Lung (tissue), 12 donors: ENCODE results near the gene EXOC6B. TPM values are rescaled to one million over a fixed set of nuclear protein-coding genes. Genes with fewer than 3 reads are reported as not detected.
"Not testable (repeated sequence)": the region's sequence is repeated elsewhere in the genome, so short reads cannot be mapped to it uniquely, and the experiment has no call there.

Experiments
- ATAC-seq: fragments of 200-7000 bp; cut with Tn5 transposase; one replicate; pipeline ENCODE4 v1.9.1; 2020; ENCODE audit warnings: moderate number of reproducible peaks; ENCODE audit not compliant: insufficient read depth, low FRiP score
- DNase-seq, 3 donors: peaks; one replicate each; pipeline ENCODE4 v3.0.0-alpha.2; 2013 to 2017
- H3K27ac ChIP-seq, 2 donors: one replicate each; pipeline ENCODE4 v1.5.1; 2013; ENCODE audit warnings: mild to moderate bottlenecking in 2 of 2, moderate library complexity in 2 of 2, control low read depth in 1 of 2, inconsistent platforms in 1 of 2, low read depth in 1 of 2, low read length in 1 of 2
- H3K27me3 ChIP-seq, 3 donors: one replicate each; pipeline ENCODE4 v1.5.1; 2013; ENCODE audit warnings: low read length in 2 of 3; ENCODE audit not compliant: control insufficient read depth in 3 of 3, insufficient read depth in 3 of 3
- H3K36me3 ChIP-seq, 4 donors: one replicate each; pipeline ENCODE4 v1.5.1; 2013; ENCODE audit warnings: low read length in 4 of 4, mild to moderate bottlenecking in 1 of 4, moderate library complexity in 1 of 4; ENCODE audit not compliant: control insufficient read depth in 4 of 4, insufficient read depth in 4 of 4
- H3K4me1 ChIP-seq, 5 donors: one replicate each; pipeline ENCODE4 v1.5.1; 2013; ENCODE audit warnings: low read length in 5 of 5, mild to moderate bottlenecking in 2 of 5, moderate library complexity in 1 of 5; ENCODE audit not compliant: control insufficient read depth in 5 of 5, insufficient read depth in 5 of 5
- H3K4me3 ChIP-seq: one replicate; pipeline ENCODE4 v1.5.1; 2013; ENCODE audit warnings: mild to moderate bottlenecking, control low read depth, moderate library complexity
- H3K9ac ChIP-seq, 2 donors: one replicate each; pipeline ENCODE4 v1.5.1; 2013; ENCODE audit warnings: low read length in 2 of 2, control low read depth in 1 of 2; ENCODE audit not compliant: insufficient read depth in 1 of 2
- H3K9me3 ChIP-seq, 4 donors: one replicate each; pipeline ENCODE4 v1.5.1; 2013; ENCODE audit warnings: low read length in 3 of 4, mild to moderate bottlenecking in 1 of 4, moderate library complexity in 1 of 4; ENCODE audit not compliant: control insufficient read depth in 4 of 4, insufficient read depth in 3 of 4
- WGBS, 2 donors: extraction: QIAGEN DNeasy Blood & Tissue Kit; methylation state at CpG; one replicate each; pipeline ENCODE4 v1.1.7; 2013; 5-methylcytosine and 5-hydroxymethylcytosine counted together
- polyA plus RNA-seq, 2 donors: library from polyadenylated mRNA; stranded (reverse); fragments of 200-250 nt; gene quantifications; one replicate each; pipeline ENCODE4 v1.2.1, GENCODE V29; 2013
- total RNA-seq, 2 donors: library from RNA; depleted of rRNA in 1 of 2; stranded (reverse); fragments of >200 nt in 1 of 2; gene quantifications; one replicate each; pipeline ENCODE4 v1.2.1, GENCODE V29; 2014 to 2021
- TF ChIP-seq, protein P1 (sequence below): IDR thresholded peaks from 2 replicates; pipeline ENCODE4 v1.5.1; 2012; ENCODE audit warnings: mild to moderate bottlenecking; ENCODE audit errors: control extremely low read depth, extremely low read depth
- donor health status: control.
- donor health status: control.
- donor health status: Bipolar disorder and iron deficiency.
- donor health status: healthy.
- donor health status: DM: yes; HTN: yes; CAD: no.

EXOC6B gene
- total and polyA plus RNA-seq, 4 donors = 3.3 to 46.0 (median 12.7) TPM

DNA sequence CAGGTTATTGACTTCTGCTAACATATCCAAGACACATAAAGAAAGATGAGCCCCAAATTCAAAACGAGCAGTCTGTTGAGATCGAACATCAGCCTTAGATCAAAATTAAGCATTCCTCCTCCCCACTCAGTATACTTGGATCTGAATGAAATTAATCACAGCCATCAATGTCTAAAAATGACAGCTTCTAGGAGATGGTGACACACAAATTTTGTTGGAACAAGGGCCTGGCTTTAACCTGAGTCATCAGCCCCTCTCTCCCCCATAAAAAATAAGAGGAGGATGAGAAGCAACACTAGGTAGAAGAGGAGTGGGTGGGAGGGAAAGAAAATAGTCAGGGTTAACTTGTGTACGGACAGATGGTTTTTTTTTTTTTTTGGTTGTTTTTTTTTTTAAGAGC is 223.1 kb downstream of the EXOC6B start:
- TF ChIP-seq, protein P1, sequence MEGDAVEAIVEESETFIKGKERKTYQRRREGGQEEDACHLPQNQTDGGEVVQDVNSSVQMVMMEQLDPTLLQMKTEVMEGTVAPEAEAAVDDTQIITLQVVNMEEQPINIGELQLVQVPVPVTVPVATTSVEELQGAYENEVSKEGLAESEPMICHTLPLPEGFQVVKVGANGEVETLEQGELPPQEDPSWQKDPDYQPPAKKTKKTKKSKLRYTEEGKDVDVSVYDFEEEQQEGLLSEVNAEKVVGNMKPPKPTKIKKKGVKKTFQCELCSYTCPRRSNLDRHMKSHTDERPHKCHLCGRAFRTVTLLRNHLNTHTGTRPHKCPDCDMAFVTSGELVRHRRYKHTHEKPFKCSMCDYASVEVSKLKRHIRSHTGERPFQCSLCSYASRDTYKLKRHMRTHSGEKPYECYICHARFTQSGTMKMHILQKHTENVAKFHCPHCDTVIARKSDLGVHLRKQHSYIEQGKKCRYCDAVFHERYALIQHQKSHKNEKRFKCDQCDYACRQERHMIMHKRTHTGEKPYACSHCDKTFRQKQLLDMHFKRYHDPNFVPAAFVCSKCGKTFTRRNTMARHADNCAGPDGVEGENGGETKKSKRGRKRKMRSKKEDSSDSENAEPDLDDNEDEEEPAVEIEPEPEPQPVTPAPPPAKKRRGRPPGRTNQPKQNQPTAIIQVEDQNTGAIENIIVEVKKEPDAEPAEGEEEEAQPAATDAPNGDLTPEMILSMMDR = no peak
- ATAC-seq = no peak
- Histone ChIP-seq H3K4me1 (peaks cover 0 to 7% (median 0%) of the 10 kb centered on the region in 5 donors), H3K9me3 (peaks cover 0 to 3% (median 0%) of the 10 kb centered on the region in 4 donors), H3K4me3 (no peak overlapping the region), H3K9ac (no peak overlapping the region), H3K36me3 (no peaks in the 10 kb centered on the region), H3K27ac (no peak overlapping the region), H3K27me3 (no peaks in the 10 kb centered on the region)
- WGBS, 2 donors = 93 to 94% methylated on average over 3 of the region's 3 CpGs
- DNase-seq = no peak

DNA sequence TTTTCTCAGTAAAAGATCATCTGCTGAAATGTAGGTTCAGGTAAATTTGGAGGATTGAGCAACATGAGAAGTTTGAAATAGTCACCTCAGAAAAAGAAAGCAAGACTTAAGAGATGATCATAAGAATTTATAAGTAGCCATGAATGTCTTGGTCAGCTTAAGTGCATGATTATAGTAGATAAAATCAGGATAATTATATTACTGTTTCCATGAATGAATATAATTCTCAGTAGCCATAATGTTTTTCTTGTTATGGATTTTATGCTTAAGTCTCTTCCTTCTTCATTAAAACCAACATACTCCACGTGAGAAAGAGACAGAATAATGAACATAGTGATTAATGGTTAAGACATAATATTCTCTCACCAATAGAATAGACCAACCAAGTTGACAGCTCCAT is 223.7 kb downstream of the EXOC6B start:
- 87 to 91% methylated on average over 1 of the region's 1 CpG for WGBS, 2 donors
- TF ChIP-seq, protein P1 = no peak
- peaks cover 0 to 3% (median 0%) of the 10 kb centered on the region in 4 donors for H3K9me3 ChIP-seq
- no peaks in the 10 kb centered on the region for H3K27me3 ChIP-seq
- H3K9ac ChIP-seq = no peak overlapping the region
- no peak for DNase-seq
- H3K27ac ChIP-seq = no peak overlapping the region
- no peak overlapping the region for H3K4me3 ChIP-seq
- peaks cover 0 to 7% (median 0%) of the 10 kb centered on the region in 5 donors for H3K4me1 ChIP-seq
- ATAC-seq = no peak
- no peaks in the 10 kb centered on the region for H3K36me3 ChIP-seq

DNA sequence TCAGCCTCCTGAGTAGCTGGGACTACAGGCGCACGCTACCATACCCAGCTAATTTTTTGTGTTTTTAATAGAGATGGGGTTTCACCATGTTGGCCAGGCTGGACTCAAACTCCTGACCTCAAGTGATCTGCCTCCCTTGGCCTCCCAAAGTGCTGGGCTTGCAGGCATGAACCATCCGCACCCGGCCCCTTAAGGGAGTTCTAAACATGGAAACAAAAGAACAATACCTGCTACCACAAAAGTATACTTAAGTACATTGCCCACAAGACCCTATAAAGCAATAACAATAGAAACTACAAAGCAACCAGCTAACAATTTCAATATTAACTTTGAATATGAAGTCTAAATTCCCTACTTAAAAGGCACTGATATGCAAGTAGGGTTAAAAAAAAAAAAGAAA is 242.0 kb downstream of the EXOC6B start:
- not testable (repeated sequence) for H3K9ac ChIP-seq, H3K27me3 ChIP-seq, DNase-seq, ATAC-seq, H3K4me1 ChIP-seq, H3K27ac ChIP-seq, H3K9me3 ChIP-seq, H3K4me3 ChIP-seq, H3K36me3 ChIP-seq
- 95 to 98% methylated on average over 4 of the region's 4 CpGs for WGBS, 2 donors

DNA sequence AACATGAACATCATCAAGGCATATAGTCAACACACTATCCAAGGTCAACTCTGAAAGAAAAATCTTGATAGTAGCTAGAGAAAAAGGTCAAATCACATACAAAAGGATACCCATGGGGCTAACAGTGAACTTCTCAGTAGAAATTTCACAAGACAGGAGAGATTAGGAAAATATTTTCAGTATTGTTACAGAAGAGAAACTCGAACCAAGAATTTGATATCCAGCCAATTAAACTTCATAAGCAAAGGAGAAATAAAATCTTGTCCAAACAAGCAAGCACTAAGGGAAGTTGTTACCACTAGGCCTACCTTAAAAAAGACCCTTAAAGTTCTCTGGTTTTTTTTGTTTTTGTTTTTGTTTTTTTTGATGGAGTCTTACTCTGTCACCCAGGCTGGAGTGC is 242.5 kb downstream of the EXOC6B start:
- no peak for ATAC-seq
- no peak overlapping the region for H3K27ac ChIP-seq
- TF ChIP-seq, protein P1 = no peak
- DNase-seq = no peak
- peaks cover 0 to 8% (median 0%) of the 10 kb centered on the region in 5 donors for H3K4me1 ChIP-seq
- no peaks in the 10 kb centered on the region for H3K27me3 ChIP-seq
- H3K4me3 ChIP-seq = no peak overlapping the region
- 47 to 66% methylated on average over 1 of the region's 1 CpG for WGBS, 2 donors
- no peaks in the 10 kb centered on the region for H3K9me3 ChIP-seq
- H3K9ac ChIP-seq = no peak overlapping the region
- H3K36me3 ChIP-seq = no peaks in the 10 kb centered on the region
